Suprapubic skin (tissue), 3 donors: ENCODE results near the gene ELN.

Experiments used
- CTCF ChIP-seq, 2 donors: fragments of 200-600 bp in 1 of 2; fragments of 450-650 bp in 1 of 2; sonication (generic) in 1 of 2; IDR thresholded peaks; one replicate each; pipeline ENCODE4 v1.5.1; 2016 to 2019; ENCODE audit warnings: antibody characterized with exemption in 2 of 2, mild to moderate bottlenecking in 1 of 2, moderate library complexity in 1 of 2
- POLR2A ChIP-seq, 2 donors: fragments of 450-650 bp; IDR thresholded peaks; one replicate each; pipeline ENCODE4 v1.6.1; 2017; ENCODE audit warnings: antibody characterized with exemption in 2 of 2, mild to moderate bottlenecking in 2 of 2, moderate library complexity in 2 of 2

- no peak for TF ChIP-seq POLR2A (IDR thresholded peaks at IDR 0.05)
- TF ChIP-seq CTCF (IDR thresholded peaks at IDR 0.05) = no peak
Measured at GRCh38 chr7:73994023-73994422, 34.0 kb upstream of the ELN start.
